ENCODE measurements around the gene NOL12. TPM values are rescaled to one million over a fixed set of nuclear protein-coding genes. Genes with fewer than 3 reads are reported as not detected.

NOL12 gene, protein sequence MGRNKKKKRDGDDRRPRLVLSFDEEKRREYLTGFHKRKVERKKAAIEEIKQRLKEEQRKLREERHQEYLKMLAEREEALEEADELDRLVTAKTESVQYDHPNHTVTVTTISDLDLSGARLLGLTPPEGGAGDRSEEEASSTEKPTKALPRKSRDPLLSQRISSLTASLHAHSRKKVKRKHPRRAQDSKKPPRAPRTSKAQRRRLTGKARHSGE
- total RNA-seq, result 10 to 100 TPM; 28.0 to 45.1 (median 39.0) TPM
- 36.6 TPM for total RNA-seq (2013)

GRCh38 chr22:37686002-37686982 is at the start of gene NOL12:
Gene NOL12, plus strand, starts transcription at chr22:37686343. Its CDS starts 50 bp downstream, at chr22:37686393.
- Mint-ChIP-seq H3K27me3 (ENCODE audit: low read depth in 2 of 2) (no peaks in the 10 kb centered on the region), H3K36me3 (no peaks in the 10 kb centered on the region), H3K9me3 (no peaks in the 10 kb centered on the region), H3K4me1 (peaks cover 18 to 32% of the 10 kb centered on the region in 2 donors), H3K27ac (peak within 1 kb of the TSS; percentile 91 to 97), H3K4me3 (peak within 1 kb of the TSS; percentile 98)
- no peak for TF ChIP-seq CTCF (IDR thresholded peaks at IDR 0.05)
- peak within 1 kb of the TSS; percentile 89 for H3K4me3 ChIP-seq (ENCODE audit: low read length)
- intact Hi-C loops (cut with micrococcal nuclease), result loop anchor here (1.0 to 2.0 kb wide), 2 partner anchors 10 to 47 kb away; partner anchors contain the start of gene SH3BP1
- peaks cover 27% of the 10 kb centered on the region for H3K4me1 ChIP-seq (ENCODE audit: control insufficient read depth, insufficient read depth, low read length)
- DNase-seq, result peak; percentile 78 to 90
- H3K27ac ChIP-seq (ENCODE audit: low read length), result peak within 1 kb of the TSS; percentile 60
- H3K27me3 ChIP-seq (ENCODE audit: control insufficient read depth, insufficient read depth, low read length), result no peaks in the 10 kb centered on the region
- peak; percentile 91 to 93 (median 92) for ATAC-seq
- no peaks in the 10 kb centered on the region for H3K9me3 ChIP-seq (ENCODE audit: control insufficient read depth, insufficient read depth, low read length)
- WGBS (ENCODE audit: insufficient coverage), result 1% methylated on average over 60 of the region's 62 CpGs
- H3K36me3 ChIP-seq (ENCODE audit: control insufficient read depth, insufficient read depth, low read length), result peaks cover 28% of the 10 kb centered on the region

GRCh38 chr22:37636949-37637273 is 49.2 kb upstream of the NOL12 start:
- WGBS (ENCODE audit: insufficient coverage), result 5% methylated on average over 1 of the region's 3 CpGs

GRCh38 chr22:37638391-37639069 is 47.6 kb upstream of the NOL12 start:
- peaks cover 50 to 83% of the 10 kb centered on the region in 2 donors for H3K4me1 Mint-ChIP-seq
- Histone ChIP-seq H3K4me1 (ENCODE audit: control insufficient read depth, insufficient read depth, low read length) (peaks cover 90% of the 10 kb centered on the region), H3K4me3 (ENCODE audit: low read length) (peak overlapping the region; percentile 49), H3K27me3 (ENCODE audit: control insufficient read depth, insufficient read depth, low read length) (no peaks in the 10 kb centered on the region), H3K27ac (ENCODE audit: low read length) (peak overlapping the region; percentile 83), H3K9me3 (ENCODE audit: control insufficient read depth, insufficient read depth, low read length) (no peaks in the 10 kb centered on the region), H3K36me3 (ENCODE audit: control insufficient read depth, insufficient read depth, low read length) (peaks cover 25% of the 10 kb centered on the region)
- peak in 1 of 2 donors; percentile 70 for DNase-seq
- peak overlapping the region; percentile 93 to 99 for H3K27ac Mint-ChIP-seq
- H3K36me3 Mint-ChIP-seq, result no peaks in the 10 kb centered on the region
- H3K4me3 Mint-ChIP-seq, result peak overlapping the region; percentile 98
- intact Hi-C loops (cut with micrococcal nuclease), result loop anchor here (2.0 to 10.0 kb wide), 3 partner anchors 16 to 206 kb away; partner anchors contain the start of genes ANKRD54, EIF3L and NOL12
- peak; percentile 24 to 57 (median 34) for ATAC-seq
- no peaks in the 10 kb centered on the region for H3K27me3 Mint-ChIP-seq (ENCODE audit: low read depth in 2 of 2)
- TF ChIP-seq CTCF (IDR thresholded peaks at IDR 0.05), result no peak
- no peaks in the 10 kb centered on the region for H3K9me3 Mint-ChIP-seq
- 14% methylated on average over 11 of the region's 11 CpGs for WGBS (ENCODE audit: insufficient coverage)

More at GRCh38 chr22:37636949-37637273, 49.2 kb upstream of the NOL12 start:
- ATAC-seq (no peak), DNase-seq (no peak)
- Mint-ChIP-seq H3K27me3 (ENCODE audit: low read depth in 2 of 2) (no peaks in the 10 kb centered on the region), H3K27ac (peak overlapping the region; percentile 93 to 99), H3K9me3 (no peaks in the 10 kb centered on the region), H3K36me3 (no peaks in the 10 kb centered on the region), H3K4me3 (peak overlapping the region; percentile 98), H3K4me1 (peaks cover 54 to 84% of the 10 kb centered on the region in 2 donors)
- Histone ChIP-seq H3K36me3 (ENCODE audit: control insufficient read depth, insufficient read depth, low read length) (peaks cover 9% of the 10 kb centered on the region), H3K4me1 (ENCODE audit: control insufficient read depth, insufficient read depth, low read length) (peaks cover 90% of the 10 kb centered on the region), H3K27me3 (ENCODE audit: control insufficient read depth, insufficient read depth, low read length) (no peaks in the 10 kb centered on the region), H3K4me3 (ENCODE audit: low read length) (no peak overlapping the region), H3K9me3 (ENCODE audit: control insufficient read depth, insufficient read depth, low read length) (no peaks in the 10 kb centered on the region), H3K27ac (ENCODE audit: low read length) (peak overlapping the region; percentile 83)
- intact Hi-C loops (cut with micrococcal nuclease), result loop anchor here (10.0 kb wide), 1 partner anchor 208 kb away; the partner anchor contains the start of genes ANKRD54 and EIF3L
- no peak for TF ChIP-seq CTCF (IDR thresholded peaks at IDR 0.05)
